Panc1 (cell line): ENCODE results near the gene GRAMD1A. TPM values are rescaled to one million over a fixed set of nuclear protein-coding genes. Genes with fewer than 3 reads are reported as not detected.
A peak's percentile ranks its signal among the peaks of the same experiment; 100 is the strongest.

Experiments
- ATAC-seq: fragments of 200-7000 bp; cut with Tn5 transposase; 2 replicates; pipeline ENCODE4 v1.9.1; 2020; ENCODE audit warnings: mild to moderate bottlenecking, moderate library complexity
- BruUV-seq: library from RNA; stranded (reverse); fragments of 400-500 nt; replicated peaks from 2 replicates; lab custom pipeline; 2021; lab: Mats Ljungman, UMichigan
- CTCF ChIA-PET: fragments of 300-600 bp; sonication (Branson Sonifier 250); formaldehyde crosslinking; loops from one replicate; lab custom pipeline; 2022; ENCODE audit warnings: antibody characterized with exemption; lab: Charles Lee
- POLR2A ChIA-PET: fragments of 300-600 bp; sonication (Branson Sonifier 250); formaldehyde crosslinking; loops from one replicate; lab custom pipeline; 2022; ENCODE audit warnings: antibody characterized with exemption; lab: Charles Lee
- DNase-seq: peaks from one replicate; pipeline ENCODE4 v3.0.0-alpha.2; 2010; ENCODE audit warnings: low read depth, low spot score
- H3K27ac ChIP-seq: 2 replicates; pipeline ENCODE4 v1.5.1; 2011; ENCODE audit warnings: mild to moderate bottlenecking, low read length, inconsistent platforms
- H3K27me3 ChIP-seq: fragments of 200-500 bp; sonication (Bioruptor generic); 2 replicates; pipeline ENCODE4 v1.6.0; 2014; ENCODE audit warnings: low read length, inconsistent platforms; ENCODE audit not compliant: control insufficient read depth, insufficient read depth
- H3K36me3 ChIP-seq: fragments of 200-500 bp; sonication (Bioruptor generic); 2 replicates; pipeline ENCODE4 v1.5.1; 2014; ENCODE audit warnings: inconsistent platforms, mild to moderate bottlenecking, low read length, moderate library complexity; ENCODE audit not compliant: control insufficient read depth, insufficient read depth
- H3K4me1 ChIP-seq: 2 replicates; pipeline ENCODE4 v1.5.1; 2011; ENCODE audit warnings: inconsistent platforms, mild to moderate bottlenecking, low read length, moderate library complexity; ENCODE audit not compliant: control insufficient read depth, insufficient read depth
- H3K4me3 ChIP-seq, 2 experiments: 2 replicates each; pipeline ENCODE4 v1.5.1; 2011 to 2012; ENCODE audit warnings: low read depth in 2 of 2, low read length in 2 of 2, mild to moderate bottlenecking in 2 of 2, inconsistent platforms in 1 of 2, moderate library complexity in 1 of 2
- H3K9me3 ChIP-seq: fragments of 200-500 bp; sonication (Bioruptor generic); 2 replicates; pipeline ENCODE4 v1.5.1; 2014; ENCODE audit warnings: low read depth, mild to moderate bottlenecking, inconsistent platforms, low read length, moderate library complexity; ENCODE audit not compliant: control insufficient read depth, insufficient read depth
- POLR2AphosphoS5 ChIP-seq: IDR thresholded peaks from 2 replicates; pipeline ENCODE4 v1.6.1; 2012; ENCODE audit warnings: mild to moderate bottlenecking, low read depth, low read length, moderate library complexity
- SIN3A ChIP-seq: IDR thresholded peaks from 2 replicates; pipeline ENCODE4 v1.6.1; 2012; ENCODE audit warnings: low read depth, mild to moderate bottlenecking, low read length, moderate library complexity, borderline replicate concordance; ENCODE audit not compliant: insufficient read depth
- TCF7L2 ChIP-seq: IDR thresholded peaks from 2 replicates; pipeline ENCODE4 v1.6.1; 2011; ENCODE audit warnings: mild to moderate bottlenecking, low read depth, low read length, inconsistent platforms
- in situ Hi-C: cut with HindIII; loops from 2 replicates; pipeline ENCODE4 v1.10.0; 2016; ENCODE audit warnings: low sequenced_read_pairs, low pct_unique_long_range_greater_than_20kb
- intact Hi-C: fragments of 100-400 bp; cut with micrococcal nuclease; formaldehyde crosslinking; loops from one replicate; pipeline ENCODE4 v1.10.0; 2022; ENCODE audit not compliant: unreplicated experiment
- total RNA-seq: library from RNA; stranded (reverse); gene quantifications from one replicate; pipeline ENCODE4 v1.2.1, GENCODE V29; 2021; ENCODE audit not compliant: unreplicated experiment
- TF ChIP-seq, protein P1 (sequence below): fragments of 450-650 bp; IDR thresholded peaks from 2 replicates; pipeline ENCODE4 v1.5.1; 2017; ENCODE audit warnings: mild to moderate bottlenecking
- TF ChIP-seq, protein P2 (sequence below), 2 experiments: IDR thresholded peaks; 2 replicates each; pipeline ENCODE4 v1.6.1; 2011 to 2012; ENCODE audit warnings: low read depth in 2 of 2, control low read depth in 1 of 2, low read length in 1 of 2, mild to moderate bottlenecking in 1 of 2, moderate library complexity in 1 of 2; ENCODE audit not compliant: insufficient read depth in 1 of 2

Gene GRAMD1A
- total RNA-seq, 1 experiment from 2014 or later: 69.9 TPM

DNA sequence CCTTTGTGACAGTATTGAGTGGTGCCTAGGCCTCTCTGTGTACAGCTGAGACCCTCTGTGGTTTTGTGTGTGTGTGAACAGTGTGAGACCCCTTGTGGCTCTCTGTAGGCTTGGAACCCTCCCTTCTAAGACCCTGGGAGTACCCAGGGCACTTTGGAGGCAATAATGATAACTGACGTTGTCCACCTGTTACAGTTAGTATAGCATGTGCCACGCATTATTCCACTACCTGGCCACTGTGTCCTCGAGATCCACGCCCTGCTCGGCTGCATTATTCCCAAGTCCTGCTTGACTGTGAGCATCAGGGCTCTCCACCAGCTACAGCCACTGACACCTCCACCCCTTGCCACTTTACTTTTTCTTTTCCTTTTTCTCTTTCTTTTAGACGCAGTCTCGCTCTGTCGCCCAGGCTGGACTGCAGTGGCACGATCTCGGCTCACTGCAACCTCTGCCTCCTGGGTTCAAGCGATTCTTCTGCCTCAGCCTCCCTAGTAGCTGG, 2.0 kb downstream of the GRAMD1A start:
- ChIA-PET CTCF (no interaction called here), POLR2A (no interaction called here)
- intact Hi-C loops: no loop called here

DNA sequence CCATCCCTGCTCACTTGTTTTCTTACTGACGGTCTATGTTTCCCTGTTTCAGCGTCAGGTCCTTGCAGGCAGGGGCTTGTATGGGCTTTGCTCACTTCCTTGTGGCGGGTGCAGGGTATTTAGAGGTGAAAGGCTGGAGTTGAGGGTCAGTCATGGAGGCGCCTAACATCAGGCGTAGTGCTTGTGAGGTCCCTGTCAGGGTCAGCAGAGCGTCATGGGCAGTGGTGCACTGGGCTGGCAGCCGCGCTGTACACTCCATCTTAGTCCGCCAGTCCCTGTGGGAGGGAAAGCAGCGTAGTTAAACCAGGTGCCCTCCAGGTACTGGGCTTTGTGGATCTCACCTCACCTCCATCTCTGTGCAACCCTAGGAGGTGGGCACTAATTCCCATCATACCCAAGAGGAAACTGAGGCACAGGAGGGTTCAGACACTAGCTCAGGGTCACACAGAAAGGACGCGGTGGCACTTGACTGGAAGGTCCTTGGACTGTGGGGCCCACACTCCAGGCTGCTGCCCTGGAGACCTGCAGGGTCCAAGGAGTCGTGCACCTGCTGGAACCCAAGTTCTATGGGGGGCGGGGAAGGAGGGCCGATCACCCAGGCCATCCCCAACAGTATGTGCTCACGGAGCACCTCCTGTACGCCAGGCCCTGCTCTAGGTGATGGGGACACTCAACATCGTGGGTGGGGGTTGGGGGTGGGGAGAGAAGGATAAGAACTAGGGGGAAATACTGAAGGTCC, 4.6 kb downstream of the GRAMD1A start:
- in situ Hi-C loops: no loop called here
- Histone ChIP-seq H3K27me3 (no peaks in the 10 kb centered on the region), H3K36me3 (no peaks in the 10 kb centered on the region), H3K4me3 (no peak overlapping the region), H3K9me3 (no peaks in the 10 kb centered on the region), H3K27ac (no peak overlapping the region), H3K4me1 (peaks cover 8% of the 10 kb centered on the region)
- BruUV-seq: no TSS peak
- ATAC-seq (no peak), DNase-seq (no peak)
- TF ChIP-seq TCF7L2: no peak
- TF ChIP-seq, protein P1, sequence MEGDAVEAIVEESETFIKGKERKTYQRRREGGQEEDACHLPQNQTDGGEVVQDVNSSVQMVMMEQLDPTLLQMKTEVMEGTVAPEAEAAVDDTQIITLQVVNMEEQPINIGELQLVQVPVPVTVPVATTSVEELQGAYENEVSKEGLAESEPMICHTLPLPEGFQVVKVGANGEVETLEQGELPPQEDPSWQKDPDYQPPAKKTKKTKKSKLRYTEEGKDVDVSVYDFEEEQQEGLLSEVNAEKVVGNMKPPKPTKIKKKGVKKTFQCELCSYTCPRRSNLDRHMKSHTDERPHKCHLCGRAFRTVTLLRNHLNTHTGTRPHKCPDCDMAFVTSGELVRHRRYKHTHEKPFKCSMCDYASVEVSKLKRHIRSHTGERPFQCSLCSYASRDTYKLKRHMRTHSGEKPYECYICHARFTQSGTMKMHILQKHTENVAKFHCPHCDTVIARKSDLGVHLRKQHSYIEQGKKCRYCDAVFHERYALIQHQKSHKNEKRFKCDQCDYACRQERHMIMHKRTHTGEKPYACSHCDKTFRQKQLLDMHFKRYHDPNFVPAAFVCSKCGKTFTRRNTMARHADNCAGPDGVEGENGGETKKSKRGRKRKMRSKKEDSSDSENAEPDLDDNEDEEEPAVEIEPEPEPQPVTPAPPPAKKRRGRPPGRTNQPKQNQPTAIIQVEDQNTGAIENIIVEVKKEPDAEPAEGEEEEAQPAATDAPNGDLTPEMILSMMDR: no peak
- no peak for TF ChIP-seq POLR2AphosphoS5
- no peak for TF ChIP-seq SIN3A
- TF ChIP-seq, protein P2, sequence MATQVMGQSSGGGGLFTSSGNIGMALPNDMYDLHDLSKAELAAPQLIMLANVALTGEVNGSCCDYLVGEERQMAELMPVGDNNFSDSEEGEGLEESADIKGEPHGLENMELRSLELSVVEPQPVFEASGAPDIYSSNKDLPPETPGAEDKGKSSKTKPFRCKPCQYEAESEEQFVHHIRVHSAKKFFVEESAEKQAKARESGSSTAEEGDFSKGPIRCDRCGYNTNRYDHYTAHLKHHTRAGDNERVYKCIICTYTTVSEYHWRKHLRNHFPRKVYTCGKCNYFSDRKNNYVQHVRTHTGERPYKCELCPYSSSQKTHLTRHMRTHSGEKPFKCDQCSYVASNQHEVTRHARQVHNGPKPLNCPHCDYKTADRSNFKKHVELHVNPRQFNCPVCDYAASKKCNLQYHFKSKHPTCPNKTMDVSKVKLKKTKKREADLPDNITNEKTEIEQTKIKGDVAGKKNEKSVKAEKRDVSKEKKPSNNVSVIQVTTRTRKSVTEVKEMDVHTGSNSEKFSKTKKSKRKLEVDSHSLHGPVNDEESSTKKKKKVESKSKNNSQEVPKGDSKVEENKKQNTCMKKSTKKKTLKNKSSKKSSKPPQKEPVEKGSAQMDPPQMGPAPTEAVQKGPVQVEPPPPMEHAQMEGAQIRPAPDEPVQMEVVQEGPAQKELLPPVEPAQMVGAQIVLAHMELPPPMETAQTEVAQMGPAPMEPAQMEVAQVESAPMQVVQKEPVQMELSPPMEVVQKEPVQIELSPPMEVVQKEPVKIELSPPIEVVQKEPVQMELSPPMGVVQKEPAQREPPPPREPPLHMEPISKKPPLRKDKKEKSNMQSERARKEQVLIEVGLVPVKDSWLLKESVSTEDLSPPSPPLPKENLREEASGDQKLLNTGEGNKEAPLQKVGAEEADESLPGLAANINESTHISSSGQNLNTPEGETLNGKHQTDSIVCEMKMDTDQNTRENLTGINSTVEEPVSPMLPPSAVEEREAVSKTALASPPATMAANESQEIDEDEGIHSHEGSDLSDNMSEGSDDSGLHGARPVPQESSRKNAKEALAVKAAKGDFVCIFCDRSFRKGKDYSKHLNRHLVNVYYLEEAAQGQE (IDR thresholded peaks at IDR 0.05; ENCODE audit: insufficient read depth in 1 of 2, low read depth in 2 of 2, low read length in 1 of 2): no peak
- intact Hi-C loops: no loop called here
- CTCF ChIA-PET: no interaction called here
- POLR2A ChIA-PET: no interaction called here

More for the DNA sequence above, 2.0 kb downstream of the GRAMD1A start:
- Histone ChIP-seq H3K27me3 (no peaks in the 10 kb centered on the region), H3K36me3 (no peaks in the 10 kb centered on the region), H3K4me3 (peak overlapping the region in 1 of 2 experiments; percentile 87; a peak in 1 of 4 replicates), H3K9me3 (no peaks in the 10 kb centered on the region), H3K4me1 (peaks cover 18% of the 10 kb centered on the region), H3K27ac (no peak overlapping the region)
- TF ChIP-seq, protein P1: no peak
- TF ChIP-seq POLR2AphosphoS5 (no peak), TCF7L2 (no peak), SIN3A (no peak)
- TF ChIP-seq, protein P2 (IDR thresholded peaks at IDR 0.05; ENCODE audit: insufficient read depth in 1 of 2, low read depth in 2 of 2, low read length in 1 of 2): no peak
- no TSS peak for BruUV-seq
- in situ Hi-C loops: no loop called here
- DNase-seq (no peak), ATAC-seq (no peak)
